HEK293 (cell line): Measurements from ENCODE around the gene PCBP2.
A peak's percentile ranks its signal among the peaks of the same experiment; 100 is the strongest.
"Not testable (repeated sequence)": the region's sequence is repeated elsewhere in the genome, so short reads cannot be mapped to it uniquely, and the experiment has no call there.

ENCODE experiments used
- CTCF ChIA-PET: fragments of 350-600 bp; formaldehyde crosslinking; extraction: SDS; loops from one replicate; lab custom pipeline; 2021; ENCODE audit warnings: antibody characterized with exemption; lab: Yijun Ruan, JAX
- POLR2A ChIA-PET: fragments of 300-600 bp; formaldehyde crosslinking; extraction: SDS; loops from one replicate; lab custom pipeline; 2020; ENCODE audit warnings: antibody characterized with exemption, inconsistent platforms; lab: Yijun Ruan, JAX
- H3K27ac ChIP-seq: fragments of 200-500 bp; sonication (Bioruptor generic); 2 replicates; pipeline ENCODE4 v1.5.1; 2014; ENCODE audit warnings: low read depth, low read length, control low read depth, inconsistent platforms; ENCODE audit errors: extremely low read depth
- H3K36me3 ChIP-seq, 2 experiments: fragments of 200-500 bp in 1 of 2; sonication (Bioruptor generic) in 1 of 2; 1 replicate in 1 of 2; 2 replicates in 1 of 2; pipeline ENCODE4 v1.5.1; 2014 to 2017; ENCODE audit warnings: inconsistent platforms in 2 of 2, low read length in 2 of 2; ENCODE audit not compliant: control insufficient read depth in 2 of 2, insufficient read depth in 1 of 2
- H3K4me1 ChIP-seq: fragments of 200-500 bp; sonication (Bioruptor generic); 2 replicates; pipeline ENCODE4 v1.5.1; 2014; ENCODE audit warnings: mild to moderate bottlenecking, low read length, inconsistent platforms; ENCODE audit not compliant: control insufficient read depth, insufficient read depth
- H3K4me3 ChIP-seq: 2 replicates; pipeline ENCODE4 v1.5.1; 2011; ENCODE audit warnings: low read depth, mild to moderate bottlenecking, control low read depth, low read length, moderate library complexity
- H3K9me3 ChIP-seq: fragments of 200-500 bp; sonication (Bioruptor generic); 2 replicates; pipeline ENCODE4 v1.5.1; 2014; ENCODE audit warnings: low read depth, low read length, inconsistent platforms; ENCODE audit not compliant: control insufficient read depth, insufficient read depth
- MZF1 ChIP-seq: fragments of 450-650 bp; formaldehyde crosslinking; IDR thresholded peaks from 2 replicates; pipeline ENCODE4 v1.5.1; 2017; ENCODE audit warnings: missing biosample characterization, missing genetic modification characterization, borderline replicate concordance
- PRDM6 ChIP-seq: fragments of 450-650 bp; formaldehyde crosslinking; IDR thresholded peaks from 2 replicates; pipeline ENCODE4 v1.5.1; 2017; ENCODE audit warnings: missing biosample characterization, missing genetic modification characterization
- ZFP3 ChIP-seq: fragments of 450-650 bp; formaldehyde crosslinking; IDR thresholded peaks from 2 replicates; pipeline ENCODE4 v1.5.1; 2016; ENCODE audit warnings: low read depth, missing biosample characterization, missing genetic modification characterization
- ZNF146 ChIP-seq: fragments of 450-650 bp; formaldehyde crosslinking; IDR thresholded peaks from 2 replicates; pipeline ENCODE4 v1.5.1; 2016; ENCODE audit warnings: missing biosample characterization, missing genetic modification characterization
- ZNF175 ChIP-seq: fragments of 450-650 bp; formaldehyde crosslinking; IDR thresholded peaks from 2 replicates; pipeline ENCODE4 v1.5.1; 2016; ENCODE audit warnings: missing biosample characterization, missing genetic modification characterization
- ZNF274 ChIP-seq, 2 experiments: fragments of 200-500 bp in 1 of 2; fragments of 450-650 bp in 1 of 2; sonication (Bioruptor generic) in 1 of 2; formaldehyde crosslinking in 1 of 2; IDR thresholded peaks; 2 replicates each; pipeline versions ENCODE4 v1.5.1 to v1.6.1; 2014 to 2016; ENCODE audit warnings: borderline replicate concordance in 1 of 2, inconsistent platforms in 1 of 2, low read length in 1 of 2, missing biosample characterization in 1 of 2, missing genetic modification characterization in 1 of 2
- ZNF280D ChIP-seq: fragments of 450-650 bp; formaldehyde crosslinking; IDR thresholded peaks from 2 replicates; pipeline ENCODE4 v1.5.1; 2016; ENCODE audit warnings: missing biosample characterization, missing genetic modification characterization
- ZNF473 ChIP-seq: fragments of 450-650 bp; formaldehyde crosslinking; IDR thresholded peaks from 2 replicates; pipeline ENCODE4 v1.5.1; 2017; ENCODE audit warnings: missing biosample characterization, missing genetic modification characterization
- ZNF580 ChIP-seq: fragments of 450-650 bp; formaldehyde crosslinking; IDR thresholded peaks from 2 replicates; pipeline ENCODE4 v1.5.1; 2016; ENCODE audit warnings: missing biosample characterization, missing genetic modification characterization
- ZNF626 ChIP-seq: fragments of 450-650 bp; sonication (Bioruptor Pico); formaldehyde crosslinking; IDR thresholded peaks from 2 replicates; pipeline ENCODE4 v1.5.1; 2018; ENCODE audit warnings: missing biosample characterization, missing genetic modification characterization, inconsistent platforms
- ZNF692 ChIP-seq: fragments of 450-650 bp; formaldehyde crosslinking; IDR thresholded peaks from 2 replicates; pipeline ENCODE4 v1.5.1; 2016; ENCODE audit warnings: missing biosample characterization, missing genetic modification characterization
- ZNF792 ChIP-seq: fragments of 450-650 bp; formaldehyde crosslinking; IDR thresholded peaks from 2 replicates; pipeline ENCODE4 v1.5.1; 2016; ENCODE audit warnings: missing biosample characterization, missing genetic modification characterization
- TF ChIP-seq, protein P1 (sequence below): fragments of 450-650 bp; formaldehyde crosslinking; IDR thresholded peaks from 2 replicates; pipeline ENCODE4 v1.5.1; 2016; ENCODE audit warnings: missing biosample characterization, missing genetic modification characterization

Gene PCBP2

GRCh38 chr12:53430116-53430515 lies 21.8 kb upstream of the PCBP2 start (continued):
- TF ChIP-seq, protein P1, sequence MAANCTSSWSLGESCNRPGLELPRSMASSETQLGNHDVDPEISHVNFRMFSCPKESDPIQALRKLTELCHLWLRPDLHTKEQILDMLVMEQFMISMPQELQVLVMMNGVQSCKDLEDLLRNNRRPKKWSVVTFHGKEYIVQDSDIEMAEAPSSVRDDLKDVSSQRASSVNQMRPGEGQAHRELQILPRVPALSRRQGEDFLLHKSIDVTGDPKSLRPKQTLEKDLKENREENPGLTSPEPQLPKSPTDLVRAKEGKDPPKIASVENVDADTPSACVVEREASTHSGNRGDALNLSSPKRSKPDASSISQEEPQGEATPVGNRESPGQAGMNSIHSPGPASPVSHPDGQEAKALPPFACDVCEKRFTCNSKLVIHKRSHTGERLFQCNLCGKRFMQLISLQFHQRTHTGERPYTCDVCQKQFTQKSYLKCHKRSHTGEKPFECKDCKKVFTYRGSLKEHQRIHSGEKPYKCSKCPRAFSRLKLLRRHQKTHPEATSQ, result no peak

- CTCF ChIA-PET, result interaction anchor here (1.5 to 2.6 kb wide), 3 partner anchors 9 to 110 kb away, joined by 3 to 14 read pairs (median 13); partner anchors contain the start of gene AAAS
- H3K9me3 ChIP-seq, result no peaks in the 10 kb centered on the region
These were observed 20.7 kb upstream of the PCBP2 start for GRCh38 chr12:53431187-53431586.

GRCh38 chr12:53435326-53435725 lies 16.6 kb upstream of the PCBP2 start:
- H3K9me3 ChIP-seq, H3K27ac ChIP-seq, H3K4me3 ChIP-seq, H3K4me1 ChIP-seq, H3K36me3 ChIP-seq, POLR2A ChIA-PET: not testable (repeated sequence)
- CTCF ChIA-PET, result interaction anchor here (1.1 kb wide), 1 partner anchor 90 kb away, joined by 4 read pairs; no protein-coding TSS in a partner anchor

More at GRCh38 chr12:53431187-53431586, 20.7 kb upstream of the PCBP2 start:
- no peaks in the 10 kb centered on the region for H3K36me3 ChIP-seq
- no peak overlapping the region for H3K4me3 ChIP-seq
- no peak overlapping the region for H3K27ac ChIP-seq
- POLR2A ChIA-PET, result interaction anchor here (1.0 to 1.8 kb wide), 2 partner anchors 10 to 70 kb away, joined by 3 to 4 read pairs; partner anchors contain the start of genes PRR13 and TARBP2
- TF ChIP-seq ZFP3 (tag by site-specific recombination) (no peak), ZNF692 (tag by site-specific recombination) (no peak), ZNF175 (no peak), ZNF274 (IDR thresholded peaks at IDR 0.05; ENCODE audit: low read length) (no peak), ZNF274 (tag by site-specific recombination; IDR thresholded peaks at IDR 0.05; ENCODE audit: borderline replicate concordance) (no peak), PRDM6 (no peak), ZNF626 (tag by site-specific recombination) (no peak), MZF1 (tag by site-specific recombination) (no peak), ZNF473 (tag by site-specific recombination) (no peak), ZNF792 (tag by site-specific recombination) (no peak)
- peaks cover 12% of the 10 kb centered on the region for H3K4me1 ChIP-seq

GRCh38 chr12:53439582-53439981 lies 12.3 kb upstream of the PCBP2 start:
- CTCF ChIA-PET, result interaction anchor here (0.6 to 2.5 kb wide), 4 partner anchors 12 to 114 kb away, joined by 3 to 18 read pairs (median 3); no protein-coding TSS in a partner anchor

More at GRCh38 chr12:53439582-53439981, 12.3 kb upstream of the PCBP2 start:
- POLR2A ChIA-PET, H3K4me1 ChIP-seq, H3K27ac ChIP-seq, H3K4me3 ChIP-seq, H3K9me3 ChIP-seq: not testable (repeated sequence)
- peaks cover 9 to 12% of the 10 kb centered on the region in 2 experiments; a peak in 2 of 3 replicates for H3K36me3 ChIP-seq
- peak; percentile 83 for TF ChIP-seq ZNF580 (tag by site-specific recombination)
- 0 out of 2 replicates have a peak, but pooled peaks have one; percentile 53 for TF ChIP-seq ZNF280D (tag by site-specific recombination)
- TF ChIP-seq ZNF146, result peak; percentile 98
